Choroid plexus epithelial cell (primary cell): ENCODE measurements around the gene ROCK2.
A peak's percentile ranks its signal among the peaks of the same experiment; 100 is the strongest.

Experiments used
- DNase-seq: peaks from one replicate; pipeline ENCODE4 v3.0.0-alpha.2; 2010; ENCODE audit warnings: low read depth
- H3K4me3 ChIP-seq: 2 replicates; pipeline ENCODE4 v1.5.1; 2011; ENCODE audit warnings: low read depth, mild to moderate bottlenecking, control low read depth, low read length, moderate library complexity
- CTCF ChIP-seq: conservative IDR thresholded peaks from 2 replicates; pipeline ENCODE4 v1.5.1; 2011; ENCODE audit warnings: low read depth, mild to moderate bottlenecking, control low read depth, inconsistent platforms, low read length, moderate library complexity

Gene ROCK2

GRCh38 chr2:11343368-11343649, 1.1 kb downstream of the ROCK2 start:
- H3K4me3 ChIP-seq: peak overlapping the region; percentile 84
- TF ChIP-seq CTCF: no peak
- peak; percentile 30 for DNase-seq

GRCh38 chr2:11342551-11343367, 1.7 kb downstream of the ROCK2 start:
- peak; percentile 70 for DNase-seq
- TF ChIP-seq CTCF: no peak
- H3K4me3 ChIP-seq: peak overlapping the region; percentile 84

GRCh38 chr2:11340717-11341116, 3.7 kb downstream of the ROCK2 start:
- no peak overlapping the region for H3K4me3 ChIP-seq
- DNase-seq: no peak
- TF ChIP-seq CTCF: no peak

- H3K4me3 ChIP-seq: no peak overlapping the region
- no peak for DNase-seq
- TF ChIP-seq CTCF: no peak
Measured at GRCh38 chr2:11339508-11340083, 4.8 kb downstream of the ROCK2 start.

- TF ChIP-seq CTCF: no peak
- DNase-seq: no peak
- H3K4me3 ChIP-seq: no peak overlapping the region
Measured at GRCh38 chr2:11338580-11338979, 5.9 kb downstream of the ROCK2 start.

- DNase-seq: no peak
- H3K4me3 ChIP-seq: no peak overlapping the region
- no peak for TF ChIP-seq CTCF
Measured at GRCh38 chr2:11337909-11338308, 6.5 kb downstream of the ROCK2 start.

GRCh38 chr2:11336189-11336588, 8.2 kb downstream of the ROCK2 start:
- no peak for TF ChIP-seq CTCF

More at GRCh38 chr2:11336189-11336588, 8.2 kb downstream of the ROCK2 start:
- no peak overlapping the region for H3K4me3 ChIP-seq
- no peak for DNase-seq
